Hematopoietic multipotent progenitor cell treated with erythropoietin and hydrocortisone succinate and interleukin-3 and kit ligand, for 8 days (in vitro differentiated cells): ENCODE data around the gene ARHGEF35.
"Not testable (repeated sequence)": the region's sequence is repeated elsewhere in the genome, so short reads cannot be mapped to it uniquely, and the experiment has no call there.

Experiments used
- DNase-seq: peaks from one replicate; pipeline ENCODE4 v3.0.0-alpha.2; 2015

ARHGEF35 gene

GRCh38 chr7:144195212-144195872 is at the start of gene ARHGEF35:
ARHGEF35 (minus strand) TSS chr7:144195833; CDS start chr7:144188383, 7,450 bp downstream.
- not testable (repeated sequence) for DNase-seq

DNA sequence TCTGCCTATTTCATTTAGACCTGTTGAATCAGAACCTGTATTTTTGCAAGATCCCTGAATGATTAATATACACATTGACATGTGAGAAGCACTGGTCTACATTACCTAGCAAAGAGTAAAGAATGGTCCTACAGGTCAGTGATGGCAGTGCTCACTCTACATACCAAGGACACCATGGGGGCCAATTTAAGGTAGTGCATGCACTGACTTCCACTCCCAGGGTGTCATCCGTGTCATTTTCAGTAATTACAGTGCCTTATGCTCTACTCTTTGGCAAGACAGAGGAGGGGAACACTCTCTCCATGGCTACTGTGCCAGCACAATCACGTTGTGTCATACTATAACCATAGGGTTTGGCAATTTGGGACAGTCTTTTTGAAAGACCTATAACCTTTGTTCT is 49.7 kb upstream of the ARHGEF35 start:
- not testable (repeated sequence) for DNase-seq

DNA sequence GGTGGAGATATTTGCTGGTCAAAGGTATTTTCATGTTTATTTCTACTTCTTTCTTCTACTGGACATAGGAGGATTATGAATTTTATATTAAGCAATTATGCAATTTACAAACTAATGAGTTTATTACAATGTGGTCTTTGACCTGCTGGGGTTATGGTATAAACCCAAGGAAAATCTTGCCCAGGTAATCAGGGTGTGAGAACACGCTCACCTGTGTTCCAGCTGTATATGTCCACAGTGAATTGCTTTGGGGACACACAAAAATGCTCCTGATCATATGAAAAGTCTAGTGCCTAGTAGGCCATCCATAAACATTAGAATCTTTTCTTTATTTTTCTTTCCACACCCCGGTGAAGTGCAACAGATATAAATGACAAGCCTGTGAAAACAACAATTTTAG is 43.7 kb upstream of the ARHGEF35 start, which contains the start of gene OR2A42:
TSS of gene OR2A42 (minus strand) at position 241 of the 400 bp plus-strand sequence. CDS start 6,762 bp downstream, outside the sequence.
- not testable (repeated sequence) for DNase-seq

GRCh38 chr7:144238530-144239082 is 43.0 kb upstream of the ARHGEF35 start:
- not testable (repeated sequence) for DNase-seq

DNA sequence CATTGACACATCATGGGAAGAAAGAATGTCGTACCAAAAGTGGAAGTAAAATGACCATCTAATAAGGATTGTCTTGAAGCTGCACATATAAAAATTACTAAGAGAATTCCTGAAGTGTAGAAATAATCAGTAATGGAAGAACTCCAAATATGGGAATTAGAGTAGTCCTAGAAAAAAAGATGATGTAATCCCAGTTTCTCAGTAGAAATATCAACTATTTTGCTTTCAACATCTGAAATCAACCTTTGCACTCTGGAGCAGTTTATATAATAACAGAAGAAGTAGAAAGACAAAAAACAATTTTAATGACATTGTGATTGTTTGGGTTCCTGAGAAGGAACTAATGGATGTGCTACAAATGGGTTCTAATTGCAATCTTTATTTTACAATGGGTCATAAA is 37.4 kb upstream of the ARHGEF35 start:
- DNase-seq: not testable (repeated sequence)

DNA sequence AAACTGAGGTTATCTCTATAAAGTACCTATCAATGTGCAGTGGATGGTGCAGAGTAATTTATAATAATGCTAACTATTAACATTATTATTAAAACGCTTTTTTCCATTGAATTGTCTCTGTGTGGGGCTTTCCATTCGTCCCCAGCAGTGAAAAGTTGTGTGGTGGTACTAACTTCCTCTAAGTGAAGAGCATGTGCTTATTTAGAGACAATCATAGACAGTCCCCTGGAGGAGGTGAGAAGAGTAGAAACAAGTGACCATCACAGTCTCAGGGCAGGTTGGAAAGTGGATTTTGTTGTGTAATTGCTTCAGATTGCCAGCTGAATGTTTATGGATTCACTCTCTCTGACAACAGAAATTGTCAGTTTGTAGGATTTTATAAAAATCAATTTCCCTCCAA is 35.4 kb upstream of the ARHGEF35 start:
- not testable (repeated sequence) for DNase-seq

DNA sequence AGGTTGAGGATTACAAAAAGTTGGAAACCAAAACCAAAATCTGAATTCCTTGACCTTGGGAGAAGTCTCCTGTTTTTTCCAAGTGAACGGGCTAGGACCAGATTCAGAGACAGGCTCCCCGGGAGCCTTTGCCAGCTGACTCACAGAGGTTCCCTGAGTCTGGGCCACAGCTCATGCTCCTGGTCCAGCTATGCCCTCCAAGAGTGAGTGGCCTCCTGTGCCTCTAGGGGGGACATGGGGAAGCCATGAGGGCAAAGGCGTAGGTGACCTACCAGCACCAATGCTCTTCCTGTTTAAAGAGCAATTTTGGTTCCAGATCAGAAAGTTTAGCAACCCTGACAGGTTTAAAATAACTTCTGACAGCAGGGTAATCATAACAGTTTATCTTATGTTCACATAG is 33.2 kb upstream of the ARHGEF35 start:
- DNase-seq: not testable (repeated sequence)

- not testable (repeated sequence) for DNase-seq
Measured at GRCh38 chr7:144226866-144227265, 31.2 kb upstream of the ARHGEF35 start.

DNA sequence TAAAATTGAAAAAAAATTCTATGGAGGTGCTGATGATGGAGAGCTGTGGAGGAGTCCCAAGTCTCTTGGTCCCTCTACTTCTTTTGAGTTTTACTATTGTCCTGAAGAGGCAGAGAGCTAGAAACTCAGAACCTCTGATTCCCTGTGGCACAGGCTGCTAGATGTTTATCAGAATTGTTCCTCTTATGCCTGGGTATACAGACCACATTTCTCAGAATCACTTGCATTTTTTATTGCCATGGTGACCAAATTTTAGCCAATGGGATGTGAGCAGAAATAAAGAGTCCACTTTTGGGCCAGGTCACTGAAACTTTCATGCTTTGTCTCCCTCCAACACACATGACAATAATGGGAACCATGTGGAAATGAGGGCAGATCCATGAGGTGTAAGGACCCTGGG is 28.0 kb upstream of the ARHGEF35 start:
- not testable (repeated sequence) for DNase-seq

GRCh38 chr7:144220531-144220930 is 24.9 kb upstream of the ARHGEF35 start:
- not testable (repeated sequence) for DNase-seq

DNA sequence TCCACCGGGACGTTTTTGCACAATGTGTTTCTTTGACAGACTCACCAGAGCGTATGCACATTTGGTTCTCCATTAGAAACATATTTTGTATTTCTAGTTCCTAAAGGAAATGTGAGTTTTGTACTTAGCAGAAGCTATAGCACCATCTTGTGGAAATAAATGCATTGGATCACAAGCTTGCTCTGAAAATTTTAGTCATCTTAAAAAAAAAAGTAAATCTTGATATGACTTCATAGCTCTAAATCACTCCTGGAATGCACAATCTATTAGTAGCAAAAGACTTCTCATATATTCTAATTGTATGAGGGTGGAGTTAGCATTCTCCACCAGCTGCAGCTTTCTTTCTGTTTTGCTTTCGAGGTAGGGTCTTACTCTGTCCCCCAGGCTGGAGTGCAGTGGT is 23.5 kb upstream of the ARHGEF35 start:
- not testable (repeated sequence) for DNase-seq

- DNase-seq: not testable (repeated sequence)
Measured at GRCh38 chr7:144218581-144218980, 22.9 kb upstream of the ARHGEF35 start.

GRCh38 chr7:144217200-144217599 is 21.6 kb upstream of the ARHGEF35 start:
- DNase-seq: not testable (repeated sequence)

- not testable (repeated sequence) for DNase-seq
Measured at GRCh38 chr7:144205306-144205705, 9.7 kb upstream of the ARHGEF35 start.

DNA sequence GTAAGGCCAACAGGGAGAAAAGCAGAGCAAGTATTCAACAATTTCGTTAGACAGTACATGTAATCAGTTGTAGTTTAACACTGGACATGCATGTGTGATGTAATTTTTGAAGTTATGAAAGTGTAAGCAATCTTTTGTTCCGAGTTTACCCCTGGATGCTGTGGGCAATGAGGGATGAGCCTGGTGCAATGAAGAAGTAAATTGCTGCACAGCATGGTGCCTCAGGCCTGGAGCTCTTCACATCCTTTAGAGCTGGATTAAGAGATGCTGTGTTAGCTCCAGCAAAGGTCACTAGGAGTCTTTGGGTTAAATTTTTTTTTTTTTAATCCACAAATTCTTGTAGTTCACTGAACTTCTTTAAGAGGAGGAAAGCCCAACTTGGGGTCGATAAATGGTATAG is 7.5 kb upstream of the ARHGEF35 start:
- not testable (repeated sequence) for DNase-seq

- not testable (repeated sequence) for DNase-seq
Measured at GRCh38 chr7:144201978-144202377, 6.3 kb upstream of the ARHGEF35 start.

DNA sequence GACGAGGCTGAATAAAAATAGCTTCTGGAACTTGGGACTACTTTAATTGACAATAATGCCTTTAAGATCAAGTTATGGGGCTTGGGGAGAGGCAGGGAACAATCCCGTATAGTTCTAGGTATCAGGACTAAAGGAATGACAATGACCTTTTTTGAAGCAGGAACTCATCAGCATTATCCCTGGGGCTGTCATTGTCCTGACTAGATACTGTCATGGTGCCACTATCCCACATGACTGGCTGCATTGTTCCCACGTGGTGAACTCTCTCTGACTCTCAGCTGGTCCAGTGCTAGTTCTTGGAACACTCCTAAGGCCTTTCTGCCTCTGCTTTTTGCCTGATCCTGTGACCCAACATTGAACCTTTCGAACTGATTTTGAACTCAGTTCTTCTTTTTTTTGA is 3.3 kb upstream of the ARHGEF35 start:
- DNase-seq: not testable (repeated sequence)

- not testable (repeated sequence) for DNase-seq
Measured at GRCh38 chr7:144194453-144194852, 1.2 kb downstream of the ARHGEF35 start.

DNA sequence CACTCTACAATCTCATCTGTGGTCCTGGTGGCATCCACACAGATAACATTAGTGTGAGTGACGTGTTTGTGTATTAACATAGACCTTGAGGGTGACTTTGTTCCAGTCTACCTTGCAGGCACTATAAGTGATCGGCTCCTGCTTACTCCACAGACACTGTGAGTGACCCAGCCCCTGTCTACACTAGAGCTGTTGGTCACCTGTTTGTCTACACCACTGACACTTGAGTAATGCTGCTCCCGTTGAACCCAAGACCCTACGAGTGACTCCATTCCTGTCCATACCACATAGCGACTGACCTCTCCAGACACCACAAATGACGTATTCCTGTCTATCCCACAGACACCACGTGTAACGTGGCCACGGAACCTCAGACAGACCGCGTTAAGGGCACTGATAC is 1.9 kb downstream of the ARHGEF35 start:
- not testable (repeated sequence) for DNase-seq

- DNase-seq: not testable (repeated sequence)
Measured at GRCh38 chr7:144188578-144189171, 7.0 kb downstream of the ARHGEF35 start.

DNA sequence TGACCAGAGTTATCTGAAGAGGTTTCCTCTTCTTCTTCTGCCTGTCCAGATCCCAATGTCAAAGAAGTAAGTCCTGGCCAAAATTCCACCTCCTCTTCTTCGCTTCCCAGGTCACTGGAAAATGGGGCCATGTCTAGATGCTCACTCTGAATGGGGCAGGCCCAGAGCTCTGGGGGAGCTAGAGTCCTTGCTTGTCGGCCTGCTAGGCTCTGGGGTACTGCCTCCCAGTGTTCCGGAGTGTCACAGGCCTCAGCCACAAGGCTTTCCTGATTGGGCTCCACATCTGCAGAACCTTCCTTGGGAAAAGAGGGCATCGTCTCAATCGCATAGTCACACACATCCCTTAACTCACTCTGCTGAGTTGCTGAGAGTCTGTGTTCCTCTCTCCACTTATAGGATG is 7.8 kb downstream of the ARHGEF35 start:
- not testable (repeated sequence) for DNase-seq

DNA sequence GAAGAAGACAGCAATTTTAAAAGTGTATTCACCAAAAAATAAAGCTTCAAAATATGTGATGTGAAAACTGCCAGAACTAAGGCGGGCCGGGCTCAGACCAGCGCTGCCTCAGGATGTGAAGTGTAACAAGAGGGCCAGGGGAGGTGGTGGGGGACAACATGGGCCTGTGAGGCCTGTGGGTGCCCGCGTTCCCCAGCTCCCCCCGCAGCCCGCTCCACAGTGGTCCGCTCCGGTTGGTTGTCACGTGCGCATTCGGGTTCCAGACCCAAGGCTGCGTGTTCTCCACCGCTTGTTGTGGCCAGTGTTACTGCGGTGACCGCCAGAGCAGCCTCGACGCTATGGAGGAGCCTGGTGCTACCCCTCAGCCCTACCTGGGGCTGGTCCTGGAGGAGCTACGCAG is 12.5 kb downstream of the ARHGEF35 start, which contains the start of gene CTAGE4:
TSS of gene CTAGE4 (plus strand) at position 301 of the 400 bp plus-strand sequence. CDS start at position 339, 38 bp downstream.
- DNase-seq: not testable (repeated sequence)

GRCh38 chr7:144179165-144179479 is 16.5 kb downstream of the ARHGEF35 start:
- DNase-seq: not testable (repeated sequence)
